Femur (tissue), 1 donor: ENCODE results near the gene MYO10.
"Not testable (repeated sequence)": the region's sequence is repeated elsewhere in the genome, so short reads cannot be mapped to it uniquely, and the experiment has no call there.

Source experiments
- DNase-seq: peaks from one replicate; pipeline ENCODE4 v3.0.0-alpha.2; 2017

Gene MYO10

GRCh38 chr5:16858151-16858550, 77.9 kb downstream of the MYO10 start:
- no peak for DNase-seq

GRCh38 chr5:16857635-16858034, 78.5 kb downstream of the MYO10 start:
- no peak for DNase-seq

GRCh38 chr5:16856531-16856930, 79.6 kb downstream of the MYO10 start:
- no peak for DNase-seq

GRCh38 chr5:16855898-16856297, 80.2 kb downstream of the MYO10 start:
- no peak for DNase-seq

GRCh38 chr5:16855485-16855884, 80.6 kb downstream of the MYO10 start:
- DNase-seq = peak; percentile 37

- DNase-seq = no peak
These were observed 81.7 kb downstream of the MYO10 start for GRCh38 chr5:16854351-16854750.

- no peak for DNase-seq
These were observed 82.6 kb downstream of the MYO10 start for GRCh38 chr5:16853518-16853917.

GRCh38 chr5:16852251-16853005, 83.7 kb downstream of the MYO10 start:
- DNase-seq = no peak

- no peak for DNase-seq
These were observed 86.3 kb downstream of the MYO10 start for GRCh38 chr5:16849775-16850174.

- DNase-seq = no peak
These were observed 86.9 kb downstream of the MYO10 start for GRCh38 chr5:16849181-16849580.

- no peak for DNase-seq
These were observed 91.1 kb downstream of the MYO10 start for GRCh38 chr5:16844952-16845351.

- peak; percentile 82 for DNase-seq
These were observed 93.2 kb downstream of the MYO10 start for GRCh38 chr5:16842896-16843295.

- DNase-seq = no peak
These were observed 94.7 kb downstream of the MYO10 start for GRCh38 chr5:16841416-16841815.

GRCh38 chr5:16837305-16837704, 98.8 kb downstream of the MYO10 start:
- DNase-seq = no peak

- DNase-seq = no peak
These were observed 102.1 kb downstream of the MYO10 start for GRCh38 chr5:16834029-16834428.

GRCh38 chr5:16831326-16831725, 104.8 kb downstream of the MYO10 start:
- DNase-seq = not testable (repeated sequence)

GRCh38 chr5:16827755-16828154, 108.3 kb downstream of the MYO10 start:
- DNase-seq = no peak

- no peak for DNase-seq
These were observed 109.5 kb downstream of the MYO10 start for GRCh38 chr5:16826379-16827125.

- DNase-seq = peak; percentile 40
These were observed 116.4 kb downstream of the MYO10 start for GRCh38 chr5:16819522-16820167.

- DNase-seq = no peak
These were observed 120.7 kb downstream of the MYO10 start for GRCh38 chr5:16815432-16815831.

GRCh38 chr5:16812911-16813310, 123.2 kb downstream of the MYO10 start:
- DNase-seq = no peak

- DNase-seq = no peak
These were observed 123.6 kb downstream of the MYO10 start for GRCh38 chr5:16812448-16812847.

GRCh38 chr5:16810208-16810854, 125.8 kb downstream of the MYO10 start:
- DNase-seq = no peak
